ENCODE measurements around the gene TBX3.

- TF ChIP-seq CTCF (IDR thresholded peaks at IDR 0.05; ENCODE audit: poor library complexity, severe bottlenecking), result no peak
- TF ChIP-seq EP300 (conservative IDR thresholded peaks at IDR 0.05; ENCODE audit: poor library complexity, severe bottlenecking), result no peak
- no peak for TF ChIP-seq POLR2AphosphoS5 (IDR thresholded peaks at IDR 0.05)
Observed at GRCh38 chr12:114657597-114657920, 26.4 kb downstream of the TBX3 start.
